AG04450 (cell line): ENCODE results near the gene RAET1L. TPM values are rescaled to one million over a fixed set of nuclear protein-coding genes. Genes with fewer than 3 reads are reported as not detected.
A peak's percentile ranks its signal among the peaks of the same experiment; 100 is the strongest.
"Not testable (repeated sequence)": the region's sequence is repeated elsewhere in the genome, so short reads cannot be mapped to it uniquely, and the experiment has no call there.

Source experiments
- CTCF ChIA-PET: fragments of 300-600, 350-600 bp; formaldehyde crosslinking; extraction: SDS; loops from one replicate; lab custom pipeline; 2022; ENCODE audit warnings: antibody characterized with exemption, inconsistent platforms; lab: Charles Lee
- POLR2A ChIA-PET: fragments of 350-600 bp; formaldehyde crosslinking; extraction: SDS; loops from one replicate; lab custom pipeline; 2021; ENCODE audit warnings: antibody characterized with exemption, inconsistent platforms; lab: Yijun Ruan, JAX
- DNase-seq: peaks from one replicate; pipeline ENCODE4 v3.0.0-alpha.2; 2011; ENCODE audit warnings: low read depth, low spot score
- H3K27ac ChIP-seq: one replicate; pipeline ENCODE4 v1.5.1; 2012; ENCODE audit warnings: low read depth, low read length, control low read depth
- H3K27me3 ChIP-seq: one replicate; pipeline ENCODE4 v1.6.0; 2012; ENCODE audit warnings: low read length; ENCODE audit not compliant: control insufficient read depth, insufficient read depth
- H3K4me3 ChIP-seq: 2 replicates; pipeline ENCODE4 v1.5.1; 2011; ENCODE audit warnings: mild to moderate bottlenecking, low read depth, low read length, control low read depth
- H3K9me3 ChIP-seq: 2 replicates; pipeline ENCODE4 v1.5.1; 2012; ENCODE audit warnings: low read length; ENCODE audit not compliant: control insufficient read depth, insufficient read depth
- polyA plus RNA-seq: library from polyadenylated mRNA; depleted of rRNA; stranded (reverse); fragments of >200 nt; gene quantifications from 2 replicates; pipeline ENCODE4 v1.2.3, GENCODE V29; 2011
- TF ChIP-seq, protein P1 (sequence below): IDR thresholded peaks from 2 replicates; pipeline ENCODE4 v1.5.1; 2011; ENCODE audit warnings: low read depth, low read length, control low read depth, inconsistent platforms

Gene RAET1L
- polyA plus RNA-seq, 1 experiment = not detected

DNA sequence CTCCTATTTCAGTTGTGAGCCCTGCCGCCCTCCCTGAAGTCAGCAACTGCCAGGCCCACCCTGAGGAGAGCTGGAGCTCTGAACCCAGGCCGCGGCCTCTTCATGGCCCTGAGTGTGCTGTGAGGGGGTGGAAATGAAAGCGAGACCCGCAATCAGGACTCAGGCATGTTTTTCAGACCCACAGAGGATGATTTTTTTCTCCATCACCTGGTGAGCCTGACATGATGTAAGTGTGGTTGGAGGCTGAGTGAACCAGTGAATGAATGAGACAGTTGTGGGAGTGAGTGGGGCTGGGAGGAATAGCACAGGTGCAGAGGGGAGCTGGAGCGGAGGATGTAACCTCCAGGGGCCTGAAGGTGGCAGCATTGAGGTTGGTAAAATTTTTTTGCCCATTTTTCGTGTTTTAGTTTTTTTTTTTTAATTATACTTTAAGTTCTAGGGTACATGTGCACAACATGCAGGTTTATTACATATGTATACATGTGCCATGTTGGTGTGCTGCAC lies 18.3 kb downstream of the RAET1L start:
- Histone ChIP-seq H3K27me3 (peaks cover 43% of the 10 kb centered on the region), H3K4me3 (no peak overlapping the region), H3K9me3 (no peaks in the 10 kb centered on the region), H3K27ac (no peak overlapping the region)
- ChIA-PET POLR2A (no interaction called here), CTCF (interaction anchor here (0.6 to 2.7 kb wide), 4 partner anchors 11 to 388 kb away, joined by 3 to 17 read pairs (median 6); no protein-coding TSS in a partner anchor)
- TF ChIP-seq, protein P1, sequence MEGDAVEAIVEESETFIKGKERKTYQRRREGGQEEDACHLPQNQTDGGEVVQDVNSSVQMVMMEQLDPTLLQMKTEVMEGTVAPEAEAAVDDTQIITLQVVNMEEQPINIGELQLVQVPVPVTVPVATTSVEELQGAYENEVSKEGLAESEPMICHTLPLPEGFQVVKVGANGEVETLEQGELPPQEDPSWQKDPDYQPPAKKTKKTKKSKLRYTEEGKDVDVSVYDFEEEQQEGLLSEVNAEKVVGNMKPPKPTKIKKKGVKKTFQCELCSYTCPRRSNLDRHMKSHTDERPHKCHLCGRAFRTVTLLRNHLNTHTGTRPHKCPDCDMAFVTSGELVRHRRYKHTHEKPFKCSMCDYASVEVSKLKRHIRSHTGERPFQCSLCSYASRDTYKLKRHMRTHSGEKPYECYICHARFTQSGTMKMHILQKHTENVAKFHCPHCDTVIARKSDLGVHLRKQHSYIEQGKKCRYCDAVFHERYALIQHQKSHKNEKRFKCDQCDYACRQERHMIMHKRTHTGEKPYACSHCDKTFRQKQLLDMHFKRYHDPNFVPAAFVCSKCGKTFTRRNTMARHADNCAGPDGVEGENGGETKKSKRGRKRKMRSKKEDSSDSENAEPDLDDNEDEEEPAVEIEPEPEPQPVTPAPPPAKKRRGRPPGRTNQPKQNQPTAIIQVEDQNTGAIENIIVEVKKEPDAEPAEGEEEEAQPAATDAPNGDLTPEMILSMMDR = peak; percentile 51
- DNase-seq = no peak

DNA sequence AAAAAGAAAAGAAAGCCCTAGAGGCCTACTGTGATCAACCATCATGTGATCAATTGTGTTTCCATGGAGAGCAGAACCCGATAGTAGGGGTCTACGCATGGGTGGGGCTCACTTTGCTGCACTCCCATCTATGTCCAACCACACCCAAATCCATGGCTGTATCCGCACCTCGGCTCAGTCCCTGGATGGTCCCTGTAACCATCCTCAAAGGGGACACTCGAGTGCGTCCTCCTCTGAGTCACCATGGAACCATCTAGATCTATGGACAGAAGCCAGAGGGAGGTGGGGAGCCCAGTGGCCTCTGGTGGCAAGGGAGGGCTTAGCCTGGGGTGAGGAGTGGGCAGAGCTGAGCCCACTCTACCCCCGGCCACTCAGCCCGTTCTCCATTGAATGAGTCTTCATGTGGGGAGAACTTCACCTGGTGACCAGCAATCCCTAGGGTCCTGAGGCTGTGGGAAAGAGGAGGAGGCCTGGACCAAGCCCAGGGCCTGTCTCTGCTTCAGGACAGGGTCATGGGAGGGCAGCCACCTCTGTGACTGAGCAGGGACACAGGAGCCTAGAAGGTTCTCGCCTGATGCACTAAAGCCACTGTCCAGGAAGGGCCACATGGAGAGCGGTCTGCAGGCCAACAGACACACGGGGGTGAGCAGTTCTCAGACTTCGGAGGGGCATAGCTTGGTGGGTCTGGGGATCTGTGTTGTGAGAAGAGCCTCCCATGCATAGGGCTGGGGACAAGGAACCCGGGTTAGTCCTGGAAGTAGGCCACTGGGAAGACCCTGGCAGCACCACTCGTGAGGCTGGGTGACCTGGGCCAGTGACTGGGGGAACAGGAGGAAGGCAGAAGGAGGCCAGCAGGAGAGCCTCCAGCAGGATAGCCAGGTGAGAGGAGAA lies 19.3 kb downstream of the RAET1L start:
- POLR2A ChIA-PET = no interaction called here
- Histone ChIP-seq H3K27me3 (peaks cover 45% of the 10 kb centered on the region), H3K27ac (no peak overlapping the region), H3K4me3 (no peak overlapping the region; the same call in 1 of the 2 replicates), H3K9me3 (no peaks in the 10 kb centered on the region)
- CTCF ChIA-PET = interaction anchor here (0.6 to 1.4 kb wide), 3 partner anchors 12 to 237 kb away, joined by 3 to 6 read pairs (median 5); no protein-coding TSS in a partner anchor
- TF ChIP-seq, protein P1 = no peak
- DNase-seq = no peak

DNA sequence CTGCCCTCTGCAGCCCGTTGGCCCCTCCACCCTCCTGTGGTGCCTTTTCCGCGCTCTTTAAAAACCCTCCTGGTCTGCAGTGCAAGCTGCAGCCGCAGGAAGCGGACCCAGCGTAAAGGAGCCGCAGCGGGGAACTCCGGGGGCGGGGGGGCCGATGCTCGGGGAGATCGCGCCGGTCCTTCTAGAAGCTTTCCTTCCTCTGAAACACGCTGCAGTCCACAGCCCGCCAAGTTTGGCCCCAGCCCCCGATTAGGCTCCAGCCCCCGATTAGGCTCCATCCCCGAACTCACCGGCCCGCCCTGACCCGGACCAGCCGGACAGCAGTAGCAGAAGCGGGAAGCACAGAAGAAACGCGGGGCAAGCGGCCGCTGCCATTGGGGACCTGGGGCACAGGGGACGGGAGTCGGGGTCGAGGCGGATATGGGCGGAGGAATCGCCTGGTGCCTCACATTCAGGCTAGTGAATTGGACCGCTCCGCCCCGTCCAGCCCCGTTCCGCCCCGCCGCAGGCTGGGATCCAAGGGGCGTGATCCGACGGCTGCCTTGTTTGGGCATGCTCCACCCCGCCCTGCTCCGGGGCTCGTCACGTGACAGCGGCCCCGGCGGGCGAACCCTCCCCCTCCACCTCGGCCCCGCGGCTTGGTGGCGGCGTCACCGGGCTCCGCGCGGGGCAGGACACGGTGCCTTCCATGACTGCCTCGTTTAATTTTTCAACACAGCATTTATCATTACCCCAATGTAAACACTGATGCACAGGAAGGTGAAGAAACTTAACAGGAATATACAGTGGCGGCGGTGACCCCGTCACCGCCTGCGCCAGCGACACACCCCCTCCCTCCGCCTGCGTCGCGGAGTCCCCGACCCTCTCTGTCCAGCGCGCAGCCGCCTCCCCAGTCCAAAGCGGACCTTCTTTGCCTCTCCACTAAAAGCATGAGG lies 20.3 kb downstream of the RAET1L start:
- DNase-seq = peak; percentile 67
- H3K4me3 ChIP-seq = peak overlapping the region; percentile 72
- TF ChIP-seq, protein P1 = no peak
- H3K9me3 ChIP-seq = no peaks in the 10 kb centered on the region
- no peak overlapping the region for H3K27ac ChIP-seq
- ChIA-PET CTCF (interaction anchor here (0.6 kb wide), 1 partner anchor 70 kb away, joined by 4 read pairs; no protein-coding TSS in a partner anchor), POLR2A (no interaction called here)
- peaks cover 44% of the 10 kb centered on the region for H3K27me3 ChIP-seq

DNA sequence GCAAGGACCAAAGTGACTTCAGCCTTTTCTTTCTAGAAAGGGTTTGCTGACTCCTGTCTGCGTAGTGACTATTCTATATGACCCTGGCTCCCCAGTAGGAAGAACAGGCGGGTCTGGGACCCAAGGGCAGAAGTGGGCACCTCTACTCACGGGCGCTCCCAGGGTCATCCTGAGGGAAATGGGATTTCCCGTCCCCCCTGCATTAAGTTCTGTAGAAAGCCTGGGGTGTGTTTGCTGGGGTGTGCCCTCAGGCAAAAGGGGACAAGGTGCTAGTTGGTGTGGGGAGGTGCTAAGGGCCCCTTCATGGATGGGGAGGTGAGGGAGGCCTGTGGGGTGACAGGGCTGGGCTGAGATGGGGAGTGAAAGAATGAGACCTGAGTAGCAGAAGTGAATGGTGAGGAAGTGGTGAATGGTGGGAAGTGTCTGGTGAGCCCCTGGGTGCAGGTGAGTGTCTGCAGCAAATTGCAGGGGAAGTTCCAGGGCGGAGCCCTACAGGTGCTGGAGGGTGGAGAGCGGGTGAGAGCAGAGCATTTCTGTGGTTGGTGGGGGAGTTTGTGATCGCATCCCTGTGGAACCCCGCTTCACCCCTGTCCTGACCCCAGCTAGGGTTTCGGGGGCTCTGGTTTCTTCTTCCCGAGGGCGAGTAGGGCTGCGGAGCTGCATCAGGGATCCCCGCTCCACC lies 21.1 kb downstream of the RAET1L start:
- Histone ChIP-seq H3K9me3 (no peaks in the 10 kb centered on the region), H3K27me3 (peaks cover 44% of the 10 kb centered on the region), H3K27ac (no peak overlapping the region), H3K4me3 (peak overlapping the region; percentile 72)
- POLR2A ChIA-PET = no interaction called here
- DNase-seq = no peak
- CTCF ChIA-PET = no interaction called here
- TF ChIP-seq, protein P1 = no peak

DNA sequence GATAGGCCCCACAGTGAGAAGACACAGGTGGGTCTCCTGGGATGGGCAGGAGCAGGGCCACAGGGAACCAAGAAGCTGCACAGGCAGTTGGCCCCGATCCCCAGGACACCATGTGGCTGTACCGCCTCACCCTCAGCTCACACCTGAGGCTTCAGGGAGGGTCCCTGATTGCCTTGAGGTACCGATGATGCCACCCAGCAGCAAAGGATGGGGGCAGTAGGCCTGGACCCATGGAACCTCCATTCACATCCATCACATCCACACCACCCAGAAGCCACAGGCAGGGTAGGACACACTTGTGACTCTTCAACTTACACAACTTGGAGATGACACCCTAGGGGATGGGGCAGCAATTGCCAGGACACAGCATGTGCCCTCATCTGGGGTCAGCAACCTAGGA lies 21.7 kb downstream of the RAET1L start:
- H3K9me3 ChIP-seq, CTCF ChIA-PET, H3K4me3 ChIP-seq, DNase-seq, POLR2A ChIA-PET, H3K27ac ChIP-seq: not testable (repeated sequence)
- H3K27me3 ChIP-seq = peaks cover 41% of the 10 kb centered on the region
